Stimulated activated CD4-positive, alpha-beta T cell treated with anti-CD3 and anti-CD28 coated beads, TNF-alpha, amount 100 ng/mL, for 4 hours (primary cell): Measurements from ENCODE around the gene ALAD.
"Not testable (repeated sequence)": the region's sequence is repeated elsewhere in the genome, so short reads cannot be mapped to it uniquely, and the experiment has no call there.

Experiments used
- DNase-seq, 3 experiments: peaks; one replicate each; pipeline ENCODE4 v3.0.0-alpha.2; 2020; ENCODE audit warnings: low read depth in 3 of 3

Gene ALAD

GRCh38 chr9:113401027-113401792 is at the start of gene ALAD:
Gene ALAD (minus strand): TSS chr9:113401284. CDS start chr9:113393559, 7,725 bp downstream.
- peak; percentile 99 for DNase-seq

DNA sequence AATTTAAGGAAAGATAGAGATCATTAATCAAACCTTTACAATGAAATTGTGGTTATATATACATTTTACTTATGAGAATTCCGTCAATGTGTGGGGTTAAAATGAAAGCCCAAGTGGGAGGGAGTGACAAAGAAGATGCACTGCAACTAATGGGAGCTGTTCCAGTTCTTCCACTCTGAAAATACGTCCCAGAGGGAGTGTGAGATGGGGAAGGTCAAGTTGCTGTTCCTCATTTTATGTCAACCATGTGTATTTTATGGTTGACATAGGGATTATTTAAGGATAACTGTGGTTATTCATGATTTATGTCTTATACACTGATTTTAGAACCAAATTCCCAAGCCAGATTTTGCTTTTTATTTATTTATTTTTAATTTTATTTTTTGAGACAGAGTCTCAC is 48.3 kb upstream of the ALAD start:
- DNase-seq = no peak

GRCh38 chr9:113446323-113446740 is 45.2 kb upstream of the ALAD start:
- DNase-seq = no peak

GRCh38 chr9:113444736-113445135 is 43.7 kb upstream of the ALAD start:
- DNase-seq = no peak

- DNase-seq = not testable (repeated sequence)
Measured at GRCh38 chr9:113437716-113438115, 36.6 kb upstream of the ALAD start.

- no peak for DNase-seq
Measured at GRCh38 chr9:113436728-113437515, 35.8 kb upstream of the ALAD start.

DNA sequence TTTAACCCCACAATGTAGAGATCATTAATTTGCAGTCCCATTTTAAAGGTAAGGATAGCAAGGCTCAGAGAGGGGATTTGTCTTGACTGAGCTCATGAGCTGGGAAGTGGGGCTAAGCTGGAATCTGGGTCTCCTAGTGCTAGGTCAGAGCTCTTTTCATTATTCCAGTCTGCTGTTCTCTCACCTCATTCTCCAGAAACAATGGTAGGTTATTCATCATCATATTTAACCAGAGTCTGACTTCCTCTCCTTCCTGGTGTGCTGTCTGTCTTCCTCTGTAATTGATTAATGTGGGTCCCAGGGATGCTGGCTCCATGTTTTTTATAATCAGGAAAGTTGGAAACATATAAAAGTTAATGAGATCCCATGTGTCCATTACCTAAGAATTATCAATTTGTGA is 30.1 kb upstream of the ALAD start:
- DNase-seq = no peak

DNA sequence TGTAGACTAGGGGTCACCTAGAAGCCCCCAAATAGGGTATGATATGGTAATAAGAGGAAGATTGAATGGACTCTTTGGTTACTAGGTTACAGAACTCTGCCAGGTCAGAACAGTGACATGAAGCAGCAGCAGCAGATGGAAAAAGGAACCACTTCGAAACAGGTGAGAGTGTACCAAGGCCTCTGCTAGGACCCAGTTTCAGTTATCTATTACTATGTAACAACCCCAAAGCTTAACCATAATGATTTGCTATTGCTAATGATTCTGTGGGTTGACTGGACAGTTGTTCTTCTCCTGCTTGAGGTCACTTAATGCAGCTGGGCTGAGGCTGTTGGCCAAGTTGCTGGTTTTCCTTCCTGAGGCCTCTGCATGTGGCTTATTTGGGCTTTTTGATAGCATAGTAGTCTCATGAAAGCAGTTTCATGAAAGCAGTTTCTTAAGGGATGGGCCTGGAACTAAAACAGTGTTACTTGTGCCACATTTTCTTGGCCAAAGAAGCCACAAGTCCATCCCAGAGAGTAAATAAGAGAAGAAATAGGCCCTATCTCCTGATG is 27.1 kb upstream of the ALAD start:
- no peak for DNase-seq

DNA sequence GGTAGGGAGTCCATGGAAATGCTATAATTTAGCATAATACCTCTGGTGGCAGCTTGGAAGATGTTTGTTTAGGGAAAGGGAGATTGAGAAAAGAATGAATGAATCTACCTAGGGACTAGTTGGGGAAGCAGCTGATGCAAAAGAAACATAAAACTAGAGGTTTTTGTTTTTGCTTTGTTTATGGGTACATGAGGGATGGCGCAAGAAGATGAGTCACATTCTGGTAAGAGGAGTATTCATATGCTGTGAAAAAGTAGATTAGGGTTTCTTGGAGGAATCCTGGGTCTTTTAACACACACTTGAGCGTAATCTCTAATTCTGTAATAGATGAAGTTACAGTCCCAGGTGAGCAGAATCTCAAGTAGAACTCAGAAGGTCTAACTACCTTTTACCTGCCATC is 26.5 kb upstream of the ALAD start:
- no peak for DNase-seq

GRCh38 chr9:113426701-113427100 is 25.6 kb upstream of the ALAD start:
- DNase-seq = no peak

DNA sequence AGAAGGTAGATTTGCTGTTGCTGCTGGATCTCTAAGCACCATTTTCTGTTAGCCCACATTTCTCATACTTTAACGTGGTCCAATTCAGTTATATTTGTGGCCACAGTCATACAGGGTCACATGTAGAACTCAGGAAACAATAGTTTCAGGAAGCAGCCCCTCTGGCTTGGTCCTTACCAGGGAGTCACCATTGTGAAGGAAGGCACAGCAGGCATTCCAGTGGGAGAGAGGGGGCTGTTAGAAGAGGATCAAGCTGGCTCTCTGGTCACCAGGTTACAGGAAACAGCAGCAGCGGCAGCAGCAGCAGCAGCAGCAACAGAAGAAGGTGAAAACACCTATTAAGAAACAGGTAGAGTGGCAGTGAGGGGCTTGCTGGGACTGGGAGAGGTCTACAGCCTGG is 24.0 kb upstream of the ALAD start:
- no peak for DNase-seq

GRCh38 chr9:113421726-113422125 is 20.6 kb upstream of the ALAD start:
- no peak for DNase-seq

GRCh38 chr9:113417370-113417769 is 16.3 kb upstream of the ALAD start:
- DNase-seq = no peak

GRCh38 chr9:113416149-113416721 is 15.2 kb upstream of the ALAD start:
- no peak for DNase-seq

- DNase-seq = peak; percentile 90 to 92 (median 90)
Measured at GRCh38 chr9:113410207-113410864, 9.3 kb upstream of the ALAD start, which contains the start of the genes C9orf43 and POLE3. Gene C9orf43 (plus strand): TSS chr9:113410747. CDS start chr9:113413494, 2,747 bp downstream. Gene POLE3 (minus strand): TSS chr9:113410675. CDS start chr9:113410293, 382 bp downstream.

- DNase-seq = no peak
Measured at GRCh38 chr9:113409883-113410206, 8.8 kb upstream of the ALAD start.

DNA sequence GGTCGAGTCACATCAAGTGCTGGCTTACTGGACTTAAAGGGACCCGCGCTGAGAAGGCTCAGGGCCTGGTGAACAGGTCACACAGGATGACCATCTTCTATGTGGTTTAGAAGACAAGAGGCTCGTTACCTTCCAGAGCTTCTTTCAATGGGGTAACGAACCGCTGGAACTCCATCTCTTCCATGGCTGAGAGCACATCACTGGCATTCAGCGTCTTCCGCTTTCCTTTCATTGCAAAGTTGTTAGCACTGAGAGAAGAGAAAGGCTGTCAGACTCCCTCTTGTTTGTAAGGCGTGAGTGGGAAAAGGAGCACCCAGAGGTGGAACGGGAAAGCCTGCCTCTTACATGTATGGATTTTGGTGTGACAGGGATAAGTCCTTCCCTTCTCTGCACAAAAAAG is 8.4 kb upstream of the ALAD start:
- no peak for DNase-seq

- DNase-seq = peak in 2 of 3 experiments; percentile 18 to 26
Measured at GRCh38 chr9:113406873-113407511, 5.9 kb upstream of the ALAD start.

DNA sequence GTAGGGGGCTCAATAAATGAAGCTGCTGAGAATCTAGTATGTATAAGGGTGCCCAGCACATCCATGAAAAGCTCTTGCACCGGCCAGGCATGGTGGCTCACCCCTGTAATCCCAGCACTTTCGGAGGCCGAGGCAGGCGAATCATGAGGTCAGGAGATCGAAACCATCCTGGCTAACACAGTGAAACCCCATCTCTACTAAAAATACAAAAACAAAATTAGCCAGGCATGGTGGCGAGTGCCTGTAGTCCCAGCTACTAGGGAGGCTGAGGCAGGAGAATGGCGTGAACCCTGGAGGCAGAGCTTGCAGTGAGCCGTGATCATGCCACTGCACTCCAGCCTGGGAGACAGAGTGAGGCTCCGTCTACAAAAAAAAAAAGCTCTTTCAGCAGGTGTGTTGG is 5.3 kb upstream of the ALAD start:
- not testable (repeated sequence) for DNase-seq

DNA sequence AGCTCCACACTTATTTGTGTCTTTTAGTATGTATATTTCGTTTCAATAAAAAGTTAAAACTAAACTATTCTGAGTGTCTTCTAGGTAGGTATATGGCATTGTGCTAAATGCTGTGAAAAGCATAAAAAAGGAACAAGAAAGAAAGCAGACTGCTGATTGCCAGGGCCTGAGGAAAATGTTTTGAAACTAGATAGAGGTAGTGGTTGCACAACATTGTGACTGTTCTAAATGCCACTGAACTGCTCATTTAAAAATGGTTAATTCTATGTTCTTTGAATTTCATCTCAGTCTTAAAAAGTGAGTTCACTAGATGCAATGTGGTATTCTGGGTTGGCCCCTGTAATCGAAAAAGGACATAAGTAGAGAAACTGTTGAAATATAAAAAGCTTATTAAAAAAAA is 2.6 kb upstream of the ALAD start:
- DNase-seq = no peak

DNA sequence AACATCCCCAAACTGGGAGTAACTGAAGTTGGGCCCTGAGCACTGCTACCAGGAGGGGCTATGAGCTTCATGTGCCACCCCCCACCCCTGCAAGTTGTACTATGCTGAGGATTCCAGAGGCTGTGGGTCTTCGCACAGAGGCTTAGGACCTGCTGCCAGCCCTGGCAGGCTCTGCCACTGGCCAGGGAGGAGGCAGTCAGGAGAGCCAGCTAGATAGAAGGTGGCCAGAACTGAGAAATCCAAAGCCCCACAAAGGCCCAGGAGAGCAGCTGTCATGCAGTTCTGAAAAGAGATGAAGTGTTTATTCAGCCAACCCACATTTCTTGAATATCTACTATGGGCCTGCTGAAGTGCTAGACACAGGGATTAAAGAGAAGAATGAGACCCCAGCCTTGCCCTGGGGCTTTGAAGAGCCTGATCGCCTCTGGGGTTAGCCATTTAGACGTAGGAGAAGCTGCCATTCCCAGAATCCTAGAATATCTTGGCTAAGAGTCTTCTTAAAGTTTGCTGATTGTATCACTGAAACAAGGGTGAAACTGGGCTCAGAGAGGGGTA is 1.4 kb downstream of the ALAD start:
- DNase-seq = no peak
